ENCODE data around the gene SPATA20.
A peak's percentile ranks its signal among the peaks of the same experiment; 100 is the strongest.

The SPATA20 gene

DNA sequence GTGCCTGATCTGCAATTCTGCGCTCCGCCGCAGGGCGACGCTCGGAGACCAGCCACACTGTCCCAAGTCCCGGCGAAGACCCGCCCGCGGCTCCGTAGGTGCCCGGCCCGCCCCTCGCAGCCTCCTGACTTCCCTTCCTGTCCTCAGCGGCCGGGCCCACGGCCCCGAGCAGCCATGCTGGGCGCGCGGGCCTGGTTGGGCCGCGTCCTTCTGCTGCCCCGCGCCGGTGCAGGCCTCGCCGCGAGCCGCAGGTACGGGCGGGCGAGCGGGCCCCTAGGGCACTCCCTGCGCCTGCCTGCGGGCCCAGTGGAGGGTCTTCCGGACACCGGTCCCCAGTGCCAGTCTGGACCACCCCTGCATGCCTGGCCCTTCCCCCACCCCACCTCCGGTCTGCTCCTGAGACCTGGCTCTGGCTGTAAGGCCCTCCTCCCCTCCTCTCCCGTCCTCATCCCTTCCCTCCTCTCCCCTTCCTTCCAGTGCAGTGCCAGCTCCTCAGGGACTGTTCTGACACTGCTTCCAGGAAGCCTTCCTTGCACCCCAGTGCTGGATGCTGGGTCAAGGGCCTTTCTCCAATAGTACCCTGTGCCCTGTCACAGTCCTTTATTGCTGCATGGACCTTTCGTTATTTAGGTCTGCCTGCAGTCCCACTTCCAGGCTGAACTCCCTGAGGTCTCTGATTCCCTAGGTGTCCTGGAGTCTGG lies at the start of gene SPATA20:
Gene SPATA20 (plus strand): TSS at position 140 of the 701 bp plus-strand sequence. CDS start 35 bp downstream, at position 175.
- FAIRE-seq (no peak), DNase-seq (ENCODE audit: low spot score) (peak; percentile 96)

DNA sequence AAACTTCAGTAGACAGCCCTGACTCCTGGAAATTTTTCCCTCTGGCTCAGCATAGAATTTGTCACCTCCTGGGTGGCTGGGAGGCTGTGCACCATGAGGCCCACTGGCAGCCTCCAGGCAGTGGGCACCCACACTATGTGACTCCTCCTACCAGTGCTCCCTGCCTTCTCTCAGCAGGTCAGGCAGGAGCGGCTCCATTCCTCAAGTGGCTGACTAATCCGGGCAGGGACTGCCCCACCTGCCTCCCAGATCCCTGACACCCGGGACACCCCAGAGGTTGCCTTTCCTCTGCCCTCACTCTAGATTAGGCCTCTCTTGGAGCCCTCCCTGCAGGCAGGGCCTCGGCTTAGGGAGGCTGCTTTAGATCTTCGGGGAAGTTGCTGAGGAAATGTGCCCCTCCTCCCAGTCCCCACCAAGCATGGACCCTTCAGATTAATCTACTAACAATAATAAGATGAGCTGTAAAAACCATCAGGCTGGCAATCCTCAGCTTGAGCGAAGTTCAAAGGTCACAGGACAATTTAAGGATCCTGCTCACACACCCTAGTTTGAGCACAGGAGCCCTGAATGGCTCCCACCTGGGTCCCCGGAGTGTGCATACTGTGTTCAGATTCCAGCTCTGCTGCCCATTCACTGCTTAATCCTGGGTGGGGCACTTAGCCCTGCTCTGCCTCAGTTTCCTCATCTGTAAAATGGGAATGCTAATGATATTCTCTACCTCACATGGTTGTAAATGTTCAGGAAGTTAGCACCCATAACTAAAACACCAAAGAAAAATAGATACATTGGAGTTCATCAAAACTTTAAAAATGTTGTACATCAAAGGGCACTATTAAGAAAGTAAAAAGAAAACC lies 48.7 kb upstream of the SPATA20 start:
- DNase-seq (ENCODE audit: low spot score): no peak
- FAIRE-seq: no peak

DNA sequence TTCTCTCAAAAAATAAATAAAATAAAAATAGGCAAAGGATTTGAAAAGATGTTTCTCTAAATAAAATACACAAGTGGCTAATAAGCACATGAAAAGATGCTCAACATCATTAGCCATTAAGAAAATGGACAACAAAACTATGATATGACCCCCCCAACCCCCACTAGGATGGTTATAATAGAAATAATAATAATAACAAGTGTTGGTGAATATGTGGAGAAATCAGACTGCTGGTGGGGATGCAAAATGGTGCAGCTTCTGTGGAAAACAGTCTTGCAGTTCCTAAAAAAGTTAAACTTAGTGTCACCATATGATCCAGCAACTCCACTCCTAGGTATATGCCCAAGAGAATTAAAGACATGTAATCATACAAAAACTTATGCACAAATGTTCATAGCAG lies 47.7 kb upstream of the SPATA20 start:
- FAIRE-seq (no peak), DNase-seq (ENCODE audit: low spot score) (no peak)

DNA sequence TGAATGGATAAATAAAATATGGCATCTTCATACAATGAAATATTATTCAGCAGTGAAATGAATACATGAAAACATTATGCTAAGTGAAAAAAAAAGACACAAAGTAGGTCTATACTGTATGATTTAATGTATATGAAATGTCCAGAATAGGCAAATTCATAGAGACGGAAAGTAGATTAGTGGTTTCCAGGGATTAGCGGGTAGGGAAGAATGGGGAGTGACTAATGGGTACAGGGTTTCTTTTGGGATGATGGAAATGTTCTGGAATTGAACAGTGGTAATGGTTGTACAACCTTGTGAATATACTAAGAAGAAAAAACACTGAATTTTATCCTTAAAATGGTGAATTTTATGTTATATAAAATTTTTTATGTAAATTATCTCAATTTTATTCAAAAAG lies 47.3 kb upstream of the SPATA20 start:
- FAIRE-seq: no peak
- DNase-seq (ENCODE audit: low spot score): no peak

DNA sequence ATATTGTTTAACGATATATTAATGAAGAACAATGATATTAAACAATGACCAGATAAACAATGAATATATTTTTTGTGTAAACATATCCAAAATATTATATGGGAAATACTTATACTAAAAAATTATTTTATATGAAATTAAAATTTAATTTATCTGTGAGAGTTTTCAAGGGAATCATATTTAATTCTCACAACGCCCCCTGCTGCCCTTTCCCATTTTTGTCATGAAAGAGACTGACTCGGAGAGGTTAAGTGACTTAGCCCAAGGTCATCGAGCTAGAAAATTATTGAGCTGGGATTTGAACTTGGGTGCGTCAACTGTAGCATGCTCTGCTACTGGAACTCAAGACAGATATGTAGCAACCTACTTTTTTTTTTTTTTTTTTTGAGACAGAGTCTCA lies 45.9 kb upstream of the SPATA20 start:
- no peak for FAIRE-seq
- no peak for DNase-seq (ENCODE audit: low spot score)

DNA sequence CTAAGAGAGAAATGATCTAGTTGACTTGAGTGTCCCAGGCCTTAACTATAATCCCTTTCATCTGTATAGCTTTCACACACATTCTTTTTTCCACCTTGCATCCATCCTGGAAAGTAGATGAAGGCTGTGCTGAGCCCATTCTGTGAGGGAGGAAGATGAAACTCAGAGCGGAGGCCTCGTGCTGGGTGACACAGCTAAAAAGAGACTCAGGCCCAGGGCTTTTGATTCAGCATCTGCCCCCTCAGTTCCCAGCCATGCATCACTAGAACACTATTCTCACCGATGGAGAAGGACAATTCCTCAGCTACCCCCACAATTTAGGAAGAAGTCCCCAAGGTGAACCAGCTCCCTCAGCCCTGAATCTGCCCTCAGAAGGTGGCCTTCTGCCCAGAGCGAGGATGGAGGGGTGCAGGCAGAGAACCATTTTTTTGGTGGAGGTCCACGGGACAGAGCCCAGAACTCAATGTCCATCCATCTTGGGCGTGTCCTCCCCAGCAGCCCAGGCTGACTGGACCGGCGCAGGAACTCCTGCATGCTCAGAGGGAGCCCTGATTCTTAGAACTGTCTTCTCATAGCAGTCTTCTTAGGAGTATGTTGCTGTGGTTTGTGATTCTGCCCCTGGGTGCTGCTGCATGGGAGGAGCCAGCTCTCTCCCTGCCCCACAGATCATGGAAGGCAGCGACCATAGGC lies 44.5 kb upstream of the SPATA20 start:
- no peak for FAIRE-seq
- no peak for DNase-seq (ENCODE audit: low spot score)

DNA sequence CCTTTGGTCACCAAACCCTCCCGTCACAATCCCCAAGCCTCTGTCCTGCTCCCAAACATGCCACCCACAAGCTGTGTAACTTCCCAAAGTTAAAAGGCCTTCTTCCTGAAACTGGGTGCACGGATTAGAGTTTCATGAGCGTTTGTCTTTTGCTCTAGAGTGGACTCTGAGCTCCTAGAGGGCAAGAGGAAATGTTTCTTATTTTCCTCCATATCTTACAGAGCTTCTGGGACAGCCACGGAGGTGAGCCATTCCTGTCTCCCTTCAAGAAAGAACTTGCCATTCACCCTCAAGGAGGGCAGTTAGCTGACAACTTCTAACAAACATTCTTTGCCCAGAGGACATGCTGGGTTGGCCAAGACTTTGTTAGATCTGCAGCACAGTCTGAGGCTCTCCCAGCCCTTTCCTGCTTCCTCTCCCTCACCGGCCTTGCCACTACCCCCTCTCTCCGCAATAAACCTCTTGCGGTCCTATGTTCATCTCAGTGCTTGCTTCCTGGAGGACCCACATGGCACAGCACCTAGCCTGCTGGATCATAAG lies 41.3 kb upstream of the SPATA20 start:
- no peak for FAIRE-seq
- DNase-seq (ENCODE audit: low spot score): no peak

DNA sequence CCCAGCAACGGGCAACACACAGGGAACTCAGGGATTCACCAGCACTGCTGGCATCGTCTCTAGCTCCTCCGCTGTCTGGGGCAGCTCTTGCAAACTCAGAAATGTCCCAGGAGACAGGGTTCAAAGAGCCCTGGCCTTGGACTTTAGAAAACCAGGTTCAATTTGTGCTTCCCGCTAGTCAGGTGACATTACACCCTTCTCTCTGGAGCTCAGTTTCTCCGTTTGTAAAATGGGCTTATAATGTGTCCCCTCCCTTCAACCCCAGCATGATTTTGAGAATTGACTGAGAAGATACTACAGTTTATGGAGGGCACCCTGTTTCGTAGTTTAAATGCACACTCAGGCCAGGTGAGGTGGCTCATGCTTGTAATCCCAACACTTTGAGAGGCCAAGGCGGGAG lies 40.7 kb upstream of the SPATA20 start:
- FAIRE-seq: no peak
- no peak for DNase-seq (ENCODE audit: low spot score)

DNA sequence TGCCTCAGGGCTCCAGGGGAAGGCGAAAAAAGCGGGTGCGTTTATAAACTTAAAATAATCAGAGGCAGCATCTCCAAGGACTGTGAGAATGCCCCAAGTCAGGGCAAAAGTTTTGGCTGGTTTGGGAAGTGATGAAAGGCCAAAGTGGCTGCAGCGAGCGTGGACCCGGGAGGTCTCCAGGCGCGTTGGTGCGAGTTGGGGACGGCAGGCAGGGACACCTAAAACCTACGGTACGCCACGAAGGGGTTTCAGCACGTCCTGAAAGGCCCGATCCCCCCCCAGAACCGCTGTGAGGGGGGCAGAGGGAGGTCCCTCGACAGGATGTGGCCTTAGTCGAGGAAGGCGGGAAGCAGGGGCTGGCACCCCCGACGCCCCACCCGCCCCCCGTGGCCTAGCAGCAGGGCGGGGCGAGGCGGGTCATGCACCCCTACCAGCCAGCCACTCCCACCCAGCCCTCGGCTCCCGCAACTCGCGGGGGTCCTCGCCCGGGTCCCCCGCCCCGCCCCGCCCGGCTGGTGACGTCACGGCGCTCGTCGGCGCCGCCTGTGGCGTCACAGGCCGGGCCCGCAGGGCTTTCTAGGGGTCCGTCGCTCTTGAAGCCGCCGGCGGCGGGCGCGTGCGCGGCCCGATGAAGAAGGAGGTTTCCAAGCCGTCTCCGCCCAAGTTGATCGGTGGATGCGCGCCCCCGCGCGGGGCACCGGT lies 39.0 kb upstream of the SPATA20 start, which contains the start of gene MYCBPAP:
Gene MYCBPAP (plus strand): TSS at position 569 of the 702 bp plus-strand sequence. CDS start 236 bp downstream, outside the sequence.
- DNase-seq (ENCODE audit: low spot score): peak; percentile 88

DNA sequence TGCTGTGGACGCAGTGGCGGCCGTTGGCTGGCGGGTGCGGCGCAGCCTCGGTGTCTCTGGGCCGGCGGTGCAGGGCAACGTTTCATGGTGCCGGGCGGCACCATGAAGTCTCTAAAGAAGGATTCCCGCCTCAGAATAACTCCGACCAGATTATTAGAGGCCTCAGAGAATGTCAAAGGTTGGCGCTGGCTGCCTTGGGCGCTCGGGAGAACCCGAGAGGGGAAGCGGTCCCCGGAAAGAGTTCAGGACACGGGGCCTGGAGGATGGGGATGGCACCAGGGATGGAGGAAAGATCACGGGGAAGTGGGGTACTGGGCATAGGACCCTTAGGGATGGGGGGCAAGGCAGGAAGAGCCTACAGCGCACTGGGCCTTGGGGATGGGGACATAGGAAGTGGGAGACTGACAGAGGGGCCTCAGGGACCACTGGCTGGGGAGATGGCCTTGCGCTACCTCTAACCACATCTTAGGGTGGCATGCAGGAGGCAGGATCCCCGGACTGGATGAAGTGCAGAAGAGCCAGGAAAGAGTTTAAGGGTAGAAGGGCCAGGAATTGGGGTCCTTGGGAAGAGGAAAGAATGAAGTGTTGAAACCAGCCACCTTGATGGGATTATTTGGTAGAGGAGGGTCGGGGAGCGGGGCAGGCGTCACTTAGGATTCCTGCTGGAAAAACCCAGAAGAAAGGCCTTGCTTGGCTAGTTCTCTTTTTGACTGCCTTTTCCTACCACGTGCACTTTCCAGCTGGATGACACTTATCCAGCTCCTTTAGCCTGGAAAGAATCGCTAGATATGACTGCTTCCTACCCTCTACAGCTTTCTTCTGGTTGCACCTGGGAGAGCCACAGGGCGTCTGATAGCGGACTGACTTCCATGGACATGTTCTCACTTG lies 38.2 kb upstream of the SPATA20 start:
- peak; percentile 48 for FAIRE-seq
- DNase-seq (ENCODE audit: low spot score): no peak

More for the DNA sequence above, 39.0 kb upstream of the SPATA20 start, which contains the start of gene MYCBPAP:
- FAIRE-seq: peak; percentile 27

DNA sequence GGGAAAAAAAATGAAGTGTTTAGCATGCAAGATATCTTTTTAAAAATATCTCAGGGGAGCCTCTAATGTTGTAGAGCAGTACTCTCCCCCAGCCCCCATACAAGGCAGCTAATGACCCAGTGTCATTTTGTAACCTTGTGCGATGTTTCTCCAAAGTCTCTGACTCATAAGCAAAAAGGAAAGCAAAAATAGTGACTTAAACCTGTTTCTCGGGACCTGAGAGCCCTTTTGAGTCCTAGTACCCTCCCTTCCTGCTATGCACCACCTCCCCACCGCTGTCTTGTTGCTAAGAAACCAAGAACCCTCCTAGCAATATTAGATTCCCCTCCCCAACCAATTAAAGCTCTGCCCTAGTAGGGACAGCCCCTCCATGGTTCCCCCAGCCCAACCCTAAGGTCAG lies 35.9 kb upstream of the SPATA20 start:
- no peak for DNase-seq (ENCODE audit: low spot score)
- no peak for FAIRE-seq

DNA sequence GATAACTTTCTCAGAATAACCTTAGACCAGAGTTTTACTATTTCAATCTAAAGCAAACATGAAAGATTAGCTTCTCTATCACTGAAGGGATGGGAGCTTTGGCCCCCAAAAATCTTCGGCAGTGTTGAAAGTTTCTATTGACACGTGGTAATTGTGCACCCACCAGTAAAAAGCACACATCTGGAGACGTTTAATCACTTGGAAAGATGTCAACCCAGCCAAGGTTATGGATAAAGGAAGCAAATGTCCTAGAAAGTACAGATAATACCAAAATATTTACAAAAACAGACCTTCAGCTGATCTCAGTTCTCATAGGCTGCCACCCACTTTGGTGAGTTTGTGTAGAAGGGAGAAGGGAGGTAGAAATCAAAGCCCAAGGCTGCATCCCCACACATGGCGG lies 33.5 kb upstream of the SPATA20 start:
- no peak for DNase-seq (ENCODE audit: low spot score)
- FAIRE-seq: no peak

DNA sequence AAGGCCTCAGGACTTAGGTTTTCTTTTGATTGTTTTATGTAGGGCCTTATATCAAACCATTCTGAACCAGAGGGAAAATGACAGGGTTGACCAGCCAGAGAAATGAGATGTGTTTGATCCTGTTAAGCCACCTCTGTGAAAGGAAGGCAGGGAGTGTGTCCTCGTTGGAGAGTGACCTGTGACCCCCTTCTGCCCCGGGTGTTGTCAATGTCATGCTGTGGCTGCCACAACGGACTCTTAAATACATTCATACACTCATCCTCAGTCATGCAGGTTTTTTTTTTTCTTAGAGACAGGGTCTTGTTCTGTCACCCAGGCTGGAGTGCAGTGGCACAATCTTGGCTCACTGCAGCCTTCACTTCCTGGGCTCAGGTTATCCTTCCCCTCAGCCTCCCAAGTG lies 32.6 kb upstream of the SPATA20 start:
- no peak for FAIRE-seq
- DNase-seq (ENCODE audit: low spot score): no peak

DNA sequence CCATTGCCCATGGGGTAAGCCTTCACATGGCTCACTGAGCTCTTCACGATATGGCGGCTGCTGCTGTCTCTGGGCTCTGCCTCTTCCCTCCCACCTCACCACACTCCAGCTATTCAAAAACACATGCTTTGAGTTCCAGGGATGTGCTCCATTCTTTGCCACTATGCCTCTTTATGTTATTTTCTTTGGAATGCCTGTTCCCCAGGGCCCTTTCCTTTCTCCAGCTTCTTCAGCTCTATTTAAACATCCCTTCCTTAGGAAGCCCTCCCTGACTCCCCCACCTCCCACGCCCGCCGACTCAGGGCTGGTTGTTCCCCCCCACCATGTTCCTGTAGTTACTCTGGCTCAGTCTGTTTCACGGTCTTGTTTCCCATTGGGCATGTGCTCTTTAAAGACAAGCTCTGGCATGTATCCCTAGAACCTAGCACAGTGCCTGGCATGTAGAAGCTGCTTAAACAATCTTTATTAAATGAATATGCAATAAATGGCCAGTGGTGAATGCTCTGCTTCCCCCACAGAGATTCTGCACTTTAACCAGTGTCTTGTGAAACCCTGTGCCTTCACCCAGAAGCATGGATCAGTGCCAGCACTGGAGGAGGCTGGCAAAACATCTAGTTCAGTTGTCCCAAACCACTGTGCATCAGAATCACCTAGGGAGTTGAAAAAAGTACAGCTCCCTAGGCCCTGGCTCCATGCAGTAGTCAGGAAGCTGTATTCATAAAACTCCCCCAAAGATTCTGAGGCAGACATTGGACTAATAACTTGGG lies 31.9 kb upstream of the SPATA20 start:
- DNase-seq (ENCODE audit: low spot score) (no peak), FAIRE-seq (no peak)

DNA sequence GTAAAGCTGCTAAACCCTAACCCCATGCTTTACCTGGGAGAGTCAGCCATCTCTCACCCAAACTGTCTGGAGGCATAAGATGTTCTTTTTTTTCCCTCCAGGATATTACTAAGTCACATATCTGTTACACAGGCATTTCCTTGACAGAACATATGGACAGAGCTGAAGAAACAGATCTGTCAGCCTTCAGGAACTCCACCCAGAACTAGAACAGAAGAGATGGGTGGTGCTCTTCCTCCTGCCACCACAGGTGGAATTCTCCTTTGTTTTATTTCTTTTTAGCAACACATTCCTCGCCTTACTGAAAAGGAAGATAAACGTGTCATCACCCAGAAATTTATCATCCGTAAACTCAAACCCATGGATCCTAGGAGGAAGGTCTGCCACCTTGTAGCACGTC lies 30.0 kb upstream of the SPATA20 start:
- no peak for DNase-seq (ENCODE audit: low spot score)
- no peak for FAIRE-seq

DNA sequence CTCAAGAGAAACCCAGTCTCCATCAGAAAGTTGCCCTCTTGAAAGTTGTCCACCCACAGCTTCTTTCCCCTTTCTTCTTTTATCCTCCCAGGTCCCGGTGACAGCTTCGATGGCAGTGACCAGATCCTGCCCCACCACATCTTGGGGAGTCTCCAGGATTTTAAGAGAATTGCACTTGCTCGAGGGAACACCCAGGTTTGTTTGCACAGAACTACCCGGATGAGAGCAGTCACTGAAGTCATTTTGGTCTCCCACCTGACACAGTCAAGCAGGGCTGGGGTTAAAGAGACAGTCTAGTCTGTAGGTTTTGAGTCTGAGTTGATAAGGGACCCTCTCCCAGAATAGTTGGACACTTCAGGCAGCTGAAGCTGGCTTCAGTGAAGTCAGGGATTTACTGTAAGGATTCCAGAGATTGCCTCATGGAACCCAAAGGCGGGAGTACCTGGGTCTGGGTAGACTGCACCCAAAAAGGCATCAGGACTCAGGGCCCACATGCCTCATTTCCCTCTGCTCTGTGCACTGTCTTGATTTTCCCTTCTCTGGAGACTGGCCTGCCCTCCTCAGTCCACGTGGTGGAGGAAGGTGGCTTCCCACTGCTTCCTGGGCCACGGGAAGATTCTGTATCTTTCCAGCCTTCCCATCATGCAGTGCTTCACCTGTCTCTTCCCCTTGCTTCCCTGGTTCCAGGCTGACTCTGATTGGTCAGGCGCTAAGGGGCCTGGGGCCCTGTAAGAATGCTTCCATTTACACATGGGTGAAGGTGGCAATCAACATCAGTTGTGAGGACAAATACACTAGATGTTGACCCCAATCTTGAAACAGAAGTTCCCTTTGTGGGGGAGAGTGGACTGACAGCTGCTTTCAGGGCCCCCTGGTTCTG lies 29.2 kb upstream of the SPATA20 start:
- FAIRE-seq (no peak), DNase-seq (ENCODE audit: low spot score) (no peak)

DNA sequence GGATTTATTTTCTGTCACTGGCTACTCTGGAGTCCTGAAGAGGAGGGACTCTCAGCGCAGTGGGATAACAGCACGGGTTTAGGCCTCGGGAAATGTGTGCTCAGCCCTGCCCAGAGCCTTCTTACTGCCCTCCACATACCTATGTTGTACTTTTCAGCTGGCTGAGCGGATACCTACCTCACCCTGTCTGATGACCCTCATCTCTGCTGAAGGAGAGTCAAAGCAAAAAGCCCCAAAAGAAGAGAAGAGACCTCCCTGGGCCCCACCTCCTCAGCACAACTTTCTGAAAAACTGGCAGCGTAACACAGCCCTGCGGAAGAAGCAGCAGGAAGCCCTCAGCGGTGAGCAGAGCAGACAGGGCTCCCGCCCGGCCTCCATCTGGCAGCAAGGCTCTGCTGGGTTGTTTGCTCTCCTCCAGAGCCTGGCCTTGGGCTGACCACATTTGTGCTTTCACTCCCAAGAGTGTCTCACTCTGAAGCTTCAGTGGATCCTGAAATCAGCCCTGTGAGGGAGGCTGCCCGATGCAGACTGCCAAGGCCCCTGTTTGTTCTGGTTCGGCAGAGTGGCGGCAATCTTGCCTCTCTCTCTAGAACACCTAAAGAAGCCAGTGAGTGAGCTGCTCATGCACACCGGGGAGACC lies 28.5 kb upstream of the SPATA20 start:
- no peak for DNase-seq (ENCODE audit: low spot score)
- FAIRE-seq: no peak
